ENCODE measurements around the gene FN3K.
A peak's percentile ranks its signal among the peaks of the same experiment; 100 is the strongest.
"Not testable (repeated sequence)": the region's sequence is repeated elsewhere in the genome, so short reads cannot be mapped to it uniquely, and the experiment has no call there.

The FN3K gene

DNA sequence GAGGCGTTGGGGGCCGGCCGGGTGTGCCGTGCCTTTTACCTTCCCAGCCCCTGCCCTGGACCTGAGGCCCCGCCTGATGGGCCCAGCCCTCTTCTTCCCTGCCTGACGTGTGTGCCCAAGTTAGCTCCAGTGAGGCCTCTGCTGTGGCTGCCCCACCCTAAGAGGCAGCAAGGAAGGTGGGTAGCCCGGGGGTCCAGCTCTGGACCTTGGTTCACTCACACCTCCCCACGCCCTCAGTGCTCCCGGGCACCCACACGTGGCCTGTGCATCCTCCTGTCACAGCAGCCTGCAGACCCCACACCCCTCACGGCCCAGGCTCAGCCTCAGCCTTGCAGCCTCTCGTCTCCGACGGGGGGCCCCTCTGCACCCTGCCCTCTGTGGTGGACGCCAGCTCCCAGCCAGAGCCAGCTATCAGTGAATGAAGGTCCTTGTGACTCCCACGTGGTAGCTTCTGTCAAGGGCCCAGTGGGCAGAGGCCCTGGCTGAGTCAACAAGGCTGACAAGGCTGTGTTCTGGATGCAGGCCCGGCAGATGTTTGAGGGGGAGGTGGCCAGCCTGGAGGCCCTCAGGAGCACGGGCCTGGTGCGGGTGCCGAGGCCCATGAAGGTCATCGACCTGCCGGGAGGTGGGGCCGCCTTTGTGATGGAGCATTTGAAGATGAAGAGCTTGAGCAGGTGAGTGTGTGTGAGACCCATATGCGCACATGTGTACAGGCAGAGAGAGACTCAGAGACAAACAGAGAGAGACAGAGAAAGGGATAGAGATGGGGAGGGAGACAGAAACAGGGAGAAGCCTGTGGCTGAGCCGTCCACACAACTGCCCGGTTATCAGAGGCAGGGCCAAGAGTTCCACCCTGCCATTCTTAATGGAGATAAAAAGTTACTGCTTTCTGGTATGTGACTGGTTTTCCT is 2.8 kb downstream of the FN3K start:
- no peak for DNase-seq

- no peak for DNase-seq
Measured at GRCh38 chr17:82740906-82741759, 5.7 kb downstream of the FN3K start.

- DNase-seq = no peak
Measured at GRCh38 chr17:82743344-82744219, 8.2 kb downstream of the FN3K start.

DNA sequence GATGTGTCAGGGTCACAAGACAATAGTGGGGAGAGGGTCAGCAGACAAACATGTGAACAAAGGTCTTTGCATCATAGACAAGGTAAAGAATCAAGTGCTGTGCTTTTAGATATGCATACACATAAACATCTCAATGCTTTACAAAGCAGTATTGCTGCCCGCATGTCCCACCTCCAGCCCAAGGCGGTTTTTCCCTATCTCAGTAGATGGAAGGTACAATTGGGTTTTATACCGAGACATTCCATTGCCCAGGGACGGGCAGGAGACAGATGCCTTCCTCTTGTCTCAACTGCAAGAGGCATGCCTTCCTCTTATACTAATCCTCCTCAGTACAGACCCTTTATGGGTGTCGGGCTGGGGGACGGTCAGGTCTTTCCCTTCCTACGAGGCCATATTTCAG is 9.3 kb downstream of the FN3K start:
- DNase-seq = not testable (repeated sequence)

GRCh38 chr17:82745524-82745923 is 10.1 kb downstream of the FN3K start:
- no peak for DNase-seq

DNA sequence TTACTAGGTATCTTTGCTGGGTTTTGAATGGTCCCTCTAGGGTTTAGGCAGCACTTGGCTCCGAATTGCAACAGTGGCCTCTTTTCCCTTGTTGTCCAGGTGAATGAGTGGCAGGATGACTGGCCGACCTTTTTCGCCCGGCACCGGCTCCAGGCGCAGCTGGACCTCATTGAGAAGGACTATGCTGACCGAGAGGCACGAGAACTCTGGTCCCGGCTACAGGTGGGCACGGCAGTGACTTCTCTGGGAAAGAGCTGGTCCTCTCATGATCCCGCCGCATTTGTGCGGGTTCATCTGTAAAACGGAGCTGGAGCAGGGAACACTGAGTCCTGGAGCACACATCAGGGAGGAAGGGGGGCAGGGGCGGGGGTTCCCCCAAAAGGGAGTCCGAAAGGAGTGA is 13.3 kb downstream of the FN3K start:
- DNase-seq = no peak

DNA sequence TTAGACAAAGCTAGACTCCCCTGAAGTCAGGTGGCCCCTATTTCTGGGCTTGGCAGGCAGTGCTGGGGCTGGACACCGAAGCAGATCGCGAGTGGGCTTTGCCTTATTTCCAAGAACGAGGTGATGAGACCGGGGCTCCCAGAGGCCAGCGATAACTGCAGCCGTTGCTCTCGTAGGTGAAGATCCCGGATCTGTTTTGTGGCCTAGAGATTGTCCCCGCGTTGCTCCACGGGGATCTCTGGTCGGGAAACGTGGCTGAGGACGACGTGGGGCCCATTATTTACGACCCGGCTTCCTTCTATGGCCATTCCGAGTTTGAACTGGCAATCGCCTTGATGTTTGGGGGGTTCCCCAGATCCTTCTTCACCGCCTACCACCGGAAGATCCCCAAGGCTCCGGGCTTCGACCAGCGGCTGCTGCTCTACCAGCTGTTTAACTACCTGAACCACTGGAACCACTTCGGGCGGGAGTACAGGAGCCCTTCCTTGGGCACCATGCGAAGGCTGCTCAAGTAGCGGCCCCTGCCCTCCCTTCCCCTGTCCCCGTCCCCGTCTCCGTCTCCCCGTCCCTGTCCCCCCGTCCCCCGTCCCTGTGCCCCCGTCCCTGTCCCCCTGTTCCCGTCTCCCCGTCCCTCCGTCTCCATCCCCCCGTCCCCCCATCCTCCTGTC is 15.0 kb downstream of the FN3K start:
- no peak for DNase-seq

- DNase-seq = no peak
Measured at GRCh38 chr17:82751171-82751570, 15.8 kb downstream of the FN3K start.

DNA sequence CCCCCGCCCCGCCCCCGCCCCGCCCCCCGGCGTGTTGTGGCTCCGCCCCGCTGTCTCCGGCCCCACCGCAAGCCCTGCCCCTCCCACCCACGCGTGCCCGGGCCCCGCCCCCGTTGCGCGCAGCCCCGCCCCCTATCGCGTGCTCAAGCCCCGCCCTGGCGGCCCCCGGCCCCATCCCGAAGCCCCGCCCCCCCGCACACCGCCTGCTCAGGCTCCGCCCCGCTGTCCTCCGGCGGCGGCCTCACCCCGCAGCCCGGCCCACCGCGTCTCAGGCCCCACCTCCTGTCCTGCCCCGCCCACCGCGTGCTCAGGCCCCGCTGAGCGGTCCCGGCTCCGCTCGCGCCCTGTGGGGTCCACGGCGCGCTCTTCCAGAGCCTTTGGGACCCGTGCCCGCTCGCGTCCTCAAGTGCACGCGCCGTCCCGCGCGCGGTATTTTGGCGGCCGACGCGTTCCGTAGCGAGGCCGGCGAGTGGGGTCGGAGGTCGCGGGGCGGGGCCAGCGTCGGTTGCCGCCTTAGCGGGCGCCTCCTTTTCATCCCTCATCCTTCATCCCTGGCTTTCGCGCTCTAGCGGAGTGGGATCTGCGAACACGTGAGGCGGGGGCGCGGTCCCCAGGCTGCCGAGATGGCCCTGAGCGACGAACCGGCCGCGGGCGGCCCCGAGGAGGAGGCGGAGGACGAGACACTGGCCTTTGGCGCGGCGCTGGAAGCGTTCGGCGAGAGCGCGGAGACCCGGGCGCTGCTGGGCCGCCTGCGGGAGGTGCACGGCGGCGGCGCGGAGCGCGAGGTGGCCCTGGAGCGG is 16.4 kb downstream of the FN3K start, which contains the start of gene TBCD:
TSS of gene TBCD (plus strand) at position 495 of the 800 bp plus-strand sequence. CDS start at position 624, 129 bp downstream.
- peak; percentile 93 for DNase-seq

GRCh38 chr17:82752371-82753200 is 17.2 kb downstream of the FN3K start:
- no peak for DNase-seq

DNA sequence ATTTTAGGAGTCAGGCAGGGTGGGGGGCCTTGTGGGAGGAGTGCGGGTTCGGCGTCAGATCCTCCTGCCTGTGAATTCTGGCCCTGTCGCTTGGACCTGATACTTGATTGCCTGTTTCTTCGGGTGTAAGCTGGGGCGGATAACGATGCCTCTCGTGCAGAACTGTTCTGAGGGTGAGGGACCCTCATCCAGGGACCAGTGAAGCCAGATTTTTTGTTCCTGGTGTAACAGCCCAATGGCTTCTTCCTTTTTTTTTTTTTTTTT is 17.7 kb downstream of the FN3K start:
- DNase-seq = no peak

DNA sequence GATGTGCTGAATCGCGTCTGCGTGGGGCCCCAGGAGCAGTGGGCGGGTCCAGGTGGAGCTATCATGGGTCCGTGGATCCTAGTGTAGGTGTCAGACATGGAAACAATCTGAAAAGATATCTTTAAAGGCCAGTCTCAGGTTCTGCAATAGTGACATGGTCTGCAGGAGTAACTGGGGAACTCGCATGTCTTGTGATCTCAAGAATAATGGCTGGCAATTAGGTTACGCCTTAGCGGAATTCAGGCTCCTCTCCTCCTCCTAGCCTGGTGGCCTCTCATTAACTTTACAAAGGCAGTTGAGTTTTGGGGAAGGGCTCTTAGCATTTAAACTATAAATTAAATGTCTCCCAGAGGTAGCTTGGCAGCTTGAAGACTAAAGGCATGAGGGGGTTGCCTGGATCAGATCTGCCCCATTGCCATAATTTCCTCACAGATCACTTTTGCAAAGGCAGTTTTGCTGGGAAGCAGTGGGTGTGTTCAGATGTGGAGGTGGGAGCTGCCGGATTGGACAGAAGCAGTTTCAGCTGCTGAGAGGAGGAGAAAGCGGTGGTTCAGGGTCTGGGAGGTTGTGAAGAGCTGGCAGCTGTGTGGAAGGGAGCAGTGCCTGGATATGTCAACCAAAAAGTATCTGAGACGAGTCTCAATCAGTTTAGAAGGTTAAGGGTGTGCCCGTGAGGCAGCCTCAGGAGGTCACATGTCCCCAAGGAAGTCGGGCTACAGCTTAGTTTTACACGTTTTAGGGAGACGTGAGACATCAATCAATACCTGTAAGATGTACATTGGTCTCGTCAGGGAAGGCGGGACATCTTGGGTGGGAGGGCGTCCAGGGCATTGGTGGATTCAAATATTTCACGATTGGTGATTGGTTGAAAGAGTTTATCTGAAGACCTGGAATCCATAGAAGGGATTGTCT is 19.1 kb downstream of the FN3K start:
- no peak for DNase-seq

DNA sequence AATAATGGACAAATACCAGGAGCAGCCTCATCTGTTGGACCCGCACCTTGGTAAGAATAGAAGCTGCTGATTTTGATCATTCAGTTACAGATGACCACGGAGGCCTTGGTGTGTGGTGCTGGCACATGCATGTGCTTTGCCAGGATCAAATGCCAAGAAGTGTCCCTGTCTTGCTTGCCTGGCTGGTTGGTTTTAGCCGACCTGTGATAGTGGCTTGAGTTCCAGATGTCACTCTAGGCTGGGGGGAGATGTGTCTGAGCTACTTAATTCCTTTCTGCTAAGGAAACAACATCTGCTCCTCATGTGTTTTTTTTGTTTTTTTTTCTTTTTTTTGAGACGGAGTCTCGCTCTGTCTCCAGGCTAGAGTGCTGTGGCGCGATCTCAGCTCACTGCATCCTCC is 20.8 kb downstream of the FN3K start:
- no peak for DNase-seq

GRCh38 chr17:82765371-82765770 is 30.0 kb downstream of the FN3K start:
- DNase-seq = no peak

DNA sequence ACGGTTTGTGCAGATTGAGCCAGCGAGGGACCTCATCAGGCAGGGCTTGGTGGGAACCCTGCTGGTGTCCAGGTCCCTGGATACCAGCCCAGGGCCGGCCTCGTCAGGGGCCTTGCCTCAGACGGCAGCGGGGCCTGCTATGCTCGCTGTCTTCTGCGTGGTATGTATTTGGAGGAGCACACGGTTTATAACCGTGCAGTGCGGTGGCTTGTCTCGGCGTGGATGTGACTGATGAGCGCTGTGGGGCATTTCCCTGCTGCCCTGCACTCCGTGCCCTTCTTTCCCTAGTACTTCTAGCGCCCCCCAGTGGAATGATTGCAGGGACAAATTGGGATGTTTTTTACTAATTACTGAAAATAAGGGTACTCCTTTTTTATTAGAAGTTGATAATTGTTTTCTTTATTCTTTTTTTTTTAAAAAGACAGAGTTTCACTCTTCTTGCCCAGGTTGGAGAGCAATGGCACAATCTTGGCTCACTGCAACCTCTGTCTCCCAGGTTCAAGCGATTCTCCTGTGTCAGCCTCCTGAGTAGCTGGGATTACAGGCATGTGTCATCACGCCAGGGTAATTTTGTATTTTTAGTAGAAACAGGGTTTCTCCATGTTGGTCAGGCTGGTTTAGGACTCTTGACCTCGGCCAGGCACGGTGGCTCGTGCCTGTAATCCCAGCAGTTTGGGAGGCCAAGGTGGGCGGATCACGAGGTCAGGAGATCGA is 31.8 kb downstream of the FN3K start:
- peak; percentile 70 for DNase-seq

DNA sequence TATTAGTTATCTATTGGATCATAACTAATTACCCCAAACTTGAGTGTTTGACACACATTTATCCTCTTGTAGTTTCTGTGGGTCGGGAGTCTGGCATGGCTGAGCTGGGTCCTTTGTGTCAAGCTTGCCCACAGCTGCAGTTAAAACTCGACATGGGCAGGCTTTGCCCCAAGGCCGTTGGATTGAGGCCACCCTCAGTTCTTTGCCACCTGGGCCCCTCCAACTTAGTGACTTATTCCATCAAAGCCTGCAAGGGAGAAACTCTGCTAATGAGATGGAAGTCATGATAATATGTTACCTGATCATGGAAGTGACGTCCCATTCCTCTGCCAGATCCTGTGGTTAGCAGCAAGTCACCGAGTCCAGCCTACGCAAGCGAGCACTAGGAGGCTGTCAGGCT is 33.6 kb downstream of the FN3K start:
- DNase-seq = no peak

DNA sequence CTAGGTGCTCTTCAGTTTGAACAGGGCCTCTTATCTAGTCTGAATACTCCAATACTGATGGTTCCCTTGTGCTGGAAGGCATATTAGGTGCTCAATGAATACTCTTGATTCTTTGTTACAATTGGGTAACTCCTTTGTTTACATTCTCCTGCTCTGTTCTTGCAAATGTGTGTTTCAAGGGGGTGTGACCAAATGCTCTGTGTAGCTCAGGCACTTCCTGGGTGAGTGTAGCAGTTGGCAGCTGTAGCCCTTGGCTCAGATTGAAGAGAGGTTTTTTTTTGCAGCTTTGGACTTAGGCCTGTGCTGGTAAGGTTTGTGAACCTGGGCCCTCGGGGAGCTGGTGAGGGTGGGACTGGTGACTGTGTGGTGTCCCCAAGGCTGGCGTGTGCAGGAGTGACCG is 36.6 kb downstream of the FN3K start:
- DNase-seq = no peak

DNA sequence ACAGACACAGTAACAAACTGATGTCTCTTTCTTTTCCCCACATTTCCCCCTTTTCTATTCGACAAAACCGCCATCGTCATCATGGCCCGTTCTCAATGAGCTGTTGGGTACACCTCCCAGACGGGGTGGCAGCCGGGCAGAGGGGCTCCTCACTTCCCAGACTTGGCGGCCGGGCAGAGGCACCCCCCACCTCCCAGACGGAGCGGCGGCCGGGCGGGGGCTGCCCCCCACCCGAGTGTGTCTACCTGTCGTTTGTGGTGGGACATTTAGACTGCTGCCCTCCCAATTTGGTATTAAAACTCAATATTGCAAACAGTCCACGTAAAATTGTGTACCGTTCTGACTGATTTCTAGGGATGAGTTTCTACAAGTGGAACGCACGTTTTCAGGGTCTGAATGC is 39.0 kb downstream of the FN3K start:
- DNase-seq = not testable (repeated sequence)
